Gastrocnemius medialis (tissue), 4 donors: Measurements from ENCODE around the gene MYL2.

Experiments used
- POLR2A ChIP-seq, 2 donors: fragments of 450-650 bp; IDR thresholded peaks; one replicate each; pipeline ENCODE4 v1.6.1; 2017; ENCODE audit warnings: antibody characterized with exemption in 2 of 2, mild to moderate bottlenecking in 2 of 2, moderate library complexity in 2 of 2
- TF ChIP-seq, protein P1 (sequence below), 5 experiments: fragments of 450-650 bp in 3 of 5; fragments of 200-600 bp in 2 of 5; sonication (generic) in 2 of 5; IDR thresholded peaks in 4 of 5; conservative IDR thresholded peaks in 1 of 5; 1 replicate in 4 of 5; 2 replicates in 1 of 5; pipeline ENCODE4 v1.5.1; 2016 to 2019; ENCODE audit warnings: antibody characterized with exemption in 5 of 5, mild to moderate bottlenecking in 3 of 5, moderate library complexity in 3 of 5

DNA sequence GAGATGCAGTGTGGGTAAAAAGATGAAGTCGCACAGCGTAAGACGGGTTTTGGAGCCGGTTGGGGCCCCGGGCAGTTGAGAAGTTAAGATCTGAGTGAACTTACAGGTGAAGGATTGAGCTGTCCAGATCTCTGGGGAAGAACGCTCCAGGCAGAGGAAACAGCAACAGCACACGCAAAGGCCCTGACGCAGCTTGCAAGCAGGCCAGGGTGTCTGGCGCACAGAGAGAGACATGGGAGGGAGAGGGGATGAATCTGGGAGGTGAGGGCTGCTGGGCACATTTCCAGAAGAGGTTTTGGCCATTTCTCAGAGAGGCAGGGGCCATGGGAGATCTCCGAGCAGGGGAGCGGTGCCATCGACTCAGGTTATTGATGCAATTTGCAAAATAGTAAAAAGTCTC is 31.0 kb downstream of the MYL2 start:
- TF ChIP-seq, protein P1, sequence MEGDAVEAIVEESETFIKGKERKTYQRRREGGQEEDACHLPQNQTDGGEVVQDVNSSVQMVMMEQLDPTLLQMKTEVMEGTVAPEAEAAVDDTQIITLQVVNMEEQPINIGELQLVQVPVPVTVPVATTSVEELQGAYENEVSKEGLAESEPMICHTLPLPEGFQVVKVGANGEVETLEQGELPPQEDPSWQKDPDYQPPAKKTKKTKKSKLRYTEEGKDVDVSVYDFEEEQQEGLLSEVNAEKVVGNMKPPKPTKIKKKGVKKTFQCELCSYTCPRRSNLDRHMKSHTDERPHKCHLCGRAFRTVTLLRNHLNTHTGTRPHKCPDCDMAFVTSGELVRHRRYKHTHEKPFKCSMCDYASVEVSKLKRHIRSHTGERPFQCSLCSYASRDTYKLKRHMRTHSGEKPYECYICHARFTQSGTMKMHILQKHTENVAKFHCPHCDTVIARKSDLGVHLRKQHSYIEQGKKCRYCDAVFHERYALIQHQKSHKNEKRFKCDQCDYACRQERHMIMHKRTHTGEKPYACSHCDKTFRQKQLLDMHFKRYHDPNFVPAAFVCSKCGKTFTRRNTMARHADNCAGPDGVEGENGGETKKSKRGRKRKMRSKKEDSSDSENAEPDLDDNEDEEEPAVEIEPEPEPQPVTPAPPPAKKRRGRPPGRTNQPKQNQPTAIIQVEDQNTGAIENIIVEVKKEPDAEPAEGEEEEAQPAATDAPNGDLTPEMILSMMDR (IDR thresholded peaks at IDR 0.05 in 4 of 5, conservative IDR thresholded peaks at IDR 0.05 in 1 of 5): no peak
- no peak for TF ChIP-seq POLR2A (IDR thresholded peaks at IDR 0.05)
